Panc1 (cell line): ENCODE results near the gene KRTAP9-1.
A peak's percentile ranks its signal among the peaks of the same experiment; 100 is the strongest.

Experiments
- CTCF ChIP-seq: fragments of 450-650 bp; IDR thresholded peaks from 2 replicates; pipeline ENCODE4 v1.5.1; 2017; ENCODE audit warnings: mild to moderate bottlenecking
- POLR2AphosphoS5 ChIP-seq: IDR thresholded peaks from 2 replicates; pipeline ENCODE4 v1.6.1; 2012; ENCODE audit warnings: mild to moderate bottlenecking, low read depth, low read length, moderate library complexity
- REST ChIP-seq, 2 experiments: IDR thresholded peaks; 2 replicates each; pipeline ENCODE4 v1.6.1; 2011 to 2012; ENCODE audit warnings: low read depth in 2 of 2, control low read depth in 1 of 2, low read length in 1 of 2, mild to moderate bottlenecking in 1 of 2, moderate library complexity in 1 of 2; ENCODE audit not compliant: insufficient read depth in 1 of 2

GRCh38 chr17:41149652-41149985 is 40.1 kb upstream of the KRTAP9-1 start, which contains the start of gene KRTAP4-5:
- no peak for TF ChIP-seq CTCF
- 0 out of 4 replicates have a peak, but pooled peaks of 1 of the 2 experiments have one; percentile 30 for TF ChIP-seq REST (IDR thresholded peaks at IDR 0.05; ENCODE audit: insufficient read depth in 1 of 2, low read depth in 2 of 2, low read length in 1 of 2)
- no peak for TF ChIP-seq POLR2AphosphoS5
